Fibroblast of lung (primary cell): Measurements from ENCODE around the gene METTL25B.

Experiments used
- EZH2 ChIP-seq: IDR thresholded peaks from 2 replicates; pipeline ENCODE4 v1.5.1; 2012; ENCODE audit warnings: low read length, control low read depth, mild to moderate bottlenecking; ENCODE audit errors: missing control alignments
- TF ChIP-seq, protein P1 (sequence below), 2 donors: IDR thresholded peaks in 1 of 2; conservative IDR thresholded peaks in 1 of 2; 1 replicate in 1 of 2; 2 replicates in 1 of 2; pipeline ENCODE4 v1.5.1; 2011 to 2012; ENCODE audit warnings: low read length in 2 of 2, control low read depth in 1 of 2, inconsistent platforms in 1 of 2, low read depth in 1 of 2, mild to moderate bottlenecking in 1 of 2

DNA sequence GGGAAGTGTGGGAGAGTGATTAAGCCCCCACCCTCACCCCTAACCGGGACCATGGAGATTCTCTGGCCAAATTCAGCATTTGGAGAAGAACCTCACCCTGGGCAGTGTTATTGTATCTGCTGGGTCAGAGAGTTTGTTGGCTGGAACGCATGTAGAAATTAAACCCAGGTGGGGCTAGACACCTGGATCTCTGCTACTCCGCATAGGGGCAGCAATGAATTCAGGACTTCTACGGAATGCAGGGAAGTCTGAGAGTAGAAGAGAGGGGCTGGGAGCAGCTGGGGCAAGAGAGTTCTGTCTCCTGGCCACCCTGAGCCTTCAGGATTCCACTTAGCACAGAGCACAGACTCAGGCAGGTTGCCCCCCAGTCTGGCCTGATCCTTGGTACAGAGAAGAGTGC is 19.2 kb upstream of the METTL25B start:
- TF ChIP-seq, protein P1, sequence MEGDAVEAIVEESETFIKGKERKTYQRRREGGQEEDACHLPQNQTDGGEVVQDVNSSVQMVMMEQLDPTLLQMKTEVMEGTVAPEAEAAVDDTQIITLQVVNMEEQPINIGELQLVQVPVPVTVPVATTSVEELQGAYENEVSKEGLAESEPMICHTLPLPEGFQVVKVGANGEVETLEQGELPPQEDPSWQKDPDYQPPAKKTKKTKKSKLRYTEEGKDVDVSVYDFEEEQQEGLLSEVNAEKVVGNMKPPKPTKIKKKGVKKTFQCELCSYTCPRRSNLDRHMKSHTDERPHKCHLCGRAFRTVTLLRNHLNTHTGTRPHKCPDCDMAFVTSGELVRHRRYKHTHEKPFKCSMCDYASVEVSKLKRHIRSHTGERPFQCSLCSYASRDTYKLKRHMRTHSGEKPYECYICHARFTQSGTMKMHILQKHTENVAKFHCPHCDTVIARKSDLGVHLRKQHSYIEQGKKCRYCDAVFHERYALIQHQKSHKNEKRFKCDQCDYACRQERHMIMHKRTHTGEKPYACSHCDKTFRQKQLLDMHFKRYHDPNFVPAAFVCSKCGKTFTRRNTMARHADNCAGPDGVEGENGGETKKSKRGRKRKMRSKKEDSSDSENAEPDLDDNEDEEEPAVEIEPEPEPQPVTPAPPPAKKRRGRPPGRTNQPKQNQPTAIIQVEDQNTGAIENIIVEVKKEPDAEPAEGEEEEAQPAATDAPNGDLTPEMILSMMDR (conservative IDR thresholded peaks at IDR 0.05 in 1 of 2, IDR thresholded peaks at IDR 0.05 in 1 of 2; ENCODE audit: low read depth in 1 of 2, low read length in 2 of 2), result no peak
- no peak for TF ChIP-seq EZH2
